HepG2 (cell line): Measurements from ENCODE around the gene TULP4. TPM values are rescaled to one million over a fixed set of nuclear protein-coding genes. Genes with fewer than 3 reads are reported as not detected.

Experiments used
- AGO1 ChIP-seq: fragments of 200-400 bp; formaldehyde crosslinking; IDR thresholded peaks from 2 replicates; pipeline ENCODE4 v1.6.1; 2017; ENCODE audit warnings: mild to moderate bottlenecking, low read depth, low read length, moderate library complexity; ENCODE audit not compliant: poor library complexity, severe bottlenecking
- CBX1 ChIP-seq: IDR thresholded peaks from one replicate; pipeline ENCODE4 v1.6.1; 2016; ENCODE audit warnings: antibody characterized with exemption, low read depth
- CEBPB ChIP-seq: IDR thresholded peaks from 2 replicates; pipeline ENCODE4 v1.6.1; 2011; ENCODE audit warnings: low read depth, low read length, improper control_type of control experiment, borderline replicate concordance
- GMEB1 ChIP-seq: sonication (generic); formaldehyde crosslinking; IDR thresholded peaks from 2 replicates; pipeline ENCODE4 v1.5.1; 2020; ENCODE audit warnings: missing genetic modification reagents, mild to moderate bottlenecking, borderline replicate concordance
- HIVEP1 ChIP-seq: sonication (generic); formaldehyde crosslinking; IDR thresholded peaks from 2 replicates; pipeline ENCODE4 v1.4.0; 2020; ENCODE audit warnings: mild to moderate bottlenecking, missing genetic modification reagents
- IRF1 ChIP-seq: sonication (generic); formaldehyde crosslinking; IDR thresholded peaks from 2 replicates; pipeline ENCODE4 v1.4.0; 2020; ENCODE audit warnings: low read depth, mild to moderate bottlenecking, missing genetic modification reagents
- ISL2 ChIP-seq: sonication (generic); formaldehyde crosslinking; IDR thresholded peaks from 2 replicates; pipeline ENCODE4 v1.5.0; 2020; ENCODE audit warnings: missing genetic modification reagents
- MZF1 ChIP-seq: sonication (generic); formaldehyde crosslinking; IDR thresholded peaks from 2 replicates; pipeline ENCODE4 v1.8.1; 2023; ENCODE audit warnings: mild to moderate bottlenecking, missing genetic modification reagents, borderline replicate concordance
- NFE2L1 ChIP-seq: sonication (generic); formaldehyde crosslinking; IDR thresholded peaks from 2 replicates; pipeline ENCODE4 v1.4.0; 2020; ENCODE audit warnings: missing genetic modification reagents, mild to moderate bottlenecking, borderline replicate concordance
- NFIC ChIP-seq: IDR thresholded peaks from 2 replicates; pipeline ENCODE4 v1.6.1; 2012; ENCODE audit warnings: mild to moderate bottlenecking, low read length, inconsistent platforms
- PAXIP1 ChIP-seq: sonication (generic); formaldehyde crosslinking; conservative IDR thresholded peaks from 2 replicates; pipeline ENCODE4 v1.4.0; 2020; ENCODE audit warnings: mild to moderate bottlenecking, missing genetic modification reagents, moderate library complexity
- RFX3 ChIP-seq: IDR thresholded peaks from 2 replicates; pipeline ENCODE4 v1.6.1; 2016; ENCODE audit warnings: missing biosample characterization, missing genetic modification reagents
- SOX13 ChIP-seq, 3 experiments: fragments of 450-650 bp in 1 of 3; sonication (generic) in 1 of 3; formaldehyde crosslinking in 1 of 3; IDR thresholded peaks in 2 of 3; conservative IDR thresholded peaks in 1 of 3; 2 replicates each; pipeline versions ENCODE4 v1.5.0 to v1.6.1; 2016 to 2020; ENCODE audit warnings: antibody characterized with exemption in 1 of 3, mild to moderate bottlenecking in 1 of 3, missing compliant biosample characterization in 1 of 3, missing genetic modification reagents in 1 of 3, moderate library complexity in 1 of 3
- TBX2 ChIP-seq: sonication (generic); formaldehyde crosslinking; IDR thresholded peaks from 2 replicates; pipeline ENCODE4 v1.5.0; 2020; ENCODE audit warnings: missing genetic modification reagents, mild to moderate bottlenecking, borderline replicate concordance
- ZBTB37 ChIP-seq: sonication (generic); formaldehyde crosslinking; IDR thresholded peaks from 2 replicates; pipeline ENCODE4 v1.4.0; 2020; ENCODE audit warnings: mild to moderate bottlenecking, missing genetic modification reagents
- ZC3H13 ChIP-seq: sonication (generic); formaldehyde crosslinking; IDR thresholded peaks from 2 replicates; pipeline ENCODE4 v1.8.1; 2023; ENCODE audit warnings: mild to moderate bottlenecking, missing genetic modification reagents, moderate library complexity
- ZFP36L1 ChIP-seq: sonication (generic); formaldehyde crosslinking; IDR thresholded peaks from 2 replicates; pipeline ENCODE4 v1.8.0; 2022; ENCODE audit warnings: mild to moderate bottlenecking, missing genetic modification reagents, moderate library complexity
- ZNF225 ChIP-seq: sonication (generic); formaldehyde crosslinking; IDR thresholded peaks from 2 replicates; pipeline ENCODE4 v1.4.0; 2020; ENCODE audit warnings: mild to moderate bottlenecking, missing genetic modification reagents
- ZNF510 ChIP-seq: sonication (generic); formaldehyde crosslinking; IDR thresholded peaks from 2 replicates; pipeline ENCODE4 v1.4.0; 2020; ENCODE audit warnings: low read depth, mild to moderate bottlenecking, missing genetic modification reagents
- ZNF672 ChIP-seq: sonication (generic); formaldehyde crosslinking; IDR thresholded peaks from 2 replicates; pipeline ENCODE4 v1.8.1; 2022; ENCODE audit warnings: missing genetic modification reagents
- ZNF703 ChIP-seq: sonication (generic); formaldehyde crosslinking; IDR thresholded peaks from 2 replicates; pipeline ENCODE4 v1.5.1; 2020; ENCODE audit warnings: missing genetic modification reagents, mild to moderate bottlenecking, moderate library complexity, borderline replicate concordance
- polyA plus RNA-seq, 8 experiments: library from polyadenylated mRNA; depleted of rRNA in 3 of 8; stranded (reverse) in 7 of 8; unstranded in 1 of 8; fragments of >200 nt; fragmentation: Illumina TruSeq in 4 of 8; extraction: Trizol in 4 of 8; gene quantifications; 2 replicates each; pipeline versions ENCODE4 v1.2.1 to v1.2.3, GENCODE V29; 2011 to 2016; ENCODE audit warnings: low read depth in 4 of 8, missing spikeins in 1 of 8, mixed read lengths in 1 of 8; ENCODE audit not compliant: insufficient read depth in 1 of 8
- total RNA-seq, 5 experiments: library from RNA; depleted of rRNA; stranded (reverse); fragments of >200 nt; fragmentation: Illumina TruSeq; extraction: Trizol; gene quantifications; 2 replicates each; pipeline ENCODE4 v1.2.3, GENCODE V29; 2016; ENCODE audit warnings: low read depth in 1 of 5

TULP4 gene
- total and polyA plus RNA-seq, 2 of the 13 experiments (the other 11 are each of a cell fraction or from before 2014, with no cell fraction given) = 21.1 to 122 TPM

- TF ChIP-seq PAXIP1 (CRISPR knock-in tag) (peak; percentile 61; the same call in 1 of the 2 replicates), ZNF225 (no peak), SOX13 (IDR thresholded peaks at IDR 0.05) (no peak), SOX13 (CRISPR knock-in tag; conservative IDR thresholded peaks at IDR 0.05 in 1 of 2, IDR thresholded peaks at IDR 0.05 in 1 of 2) (peak in 1 of 2 experiments; percentile 70; a peak in 1 of 4 replicates), GMEB1 (CRISPR knock-in tag) (peak; percentile 52; the same call in 1 of the 2 replicates), ZBTB37 (CRISPR knock-in tag) (no peak), CBX1 (no peak), ZNF672 (CRISPR knock-in tag) (peak; percentile 85; the same call in 1 of the 2 replicates), HIVEP1 (no peak; the same call in 1 of the 2 replicates), ZNF510 (CRISPR knock-in tag) (peak; percentile 96), IRF1 (CRISPR knock-in tag) (no peak; the same call in 1 of the 2 replicates), TBX2 (CRISPR knock-in tag) (peak; percentile 89), ISL2 (CRISPR knock-in tag) (peak; percentile 90), ZNF703 (peak; percentile 69), NFE2L1 (CRISPR knock-in tag) (no peak), AGO1 (no peak), CEBPB (no peak), RFX3 (peak; percentile 57), ZC3H13 (peak; percentile 92), ZFP36L1 (CRISPR knock-in tag) (peak; percentile 89), MZF1 (CRISPR knock-in tag) (no peak), NFIC (no peak)
Measured at GRCh38 chr6:158536084-158536890, 224.0 kb downstream of the TULP4 start (continued).
